Uterus (tissue), 4 donors: ENCODE measurements around the gene SCO1. TPM values are rescaled to one million over a fixed set of nuclear protein-coding genes. Genes with fewer than 3 reads are reported as not detected.

Source experiments
- DNase-seq, 2 donors: peaks; one replicate each; pipeline ENCODE4 v3.0.0-alpha.2; 2019 to 2020
- H3K27ac ChIP-seq, 2 donors: fragments of 200-600 bp; sonication (generic); 1 replicate in 1 of 2; 2 replicates in 1 of 2; pipeline ENCODE4 v1.5.1; 2016 to 2018
- H3K27me3 ChIP-seq, 2 donors: fragments of 200-600 bp; sonication (generic); one replicate each; pipeline ENCODE4 v1.5.1; 2018 to 2019; ENCODE audit warnings: control low read depth in 1 of 2
- H3K36me3 ChIP-seq, 2 donors: fragments of 200-600 bp; sonication (generic); one replicate each; pipeline ENCODE4 v1.5.1; 2019; ENCODE audit warnings: control low read depth in 1 of 2
- H3K4me1 ChIP-seq, 2 donors: fragments of 200-600 bp; sonication (generic); one replicate each; pipeline ENCODE4 v1.5.1; 2018 to 2019; ENCODE audit warnings: control low read depth in 1 of 2
- H3K4me3 ChIP-seq, 2 donors: fragments of 200-600 bp; sonication (generic); 1 replicate in 1 of 2; 2 replicates in 1 of 2; pipeline ENCODE4 v1.5.1; 2018 to 2019; ENCODE audit warnings: mild to moderate bottlenecking in 1 of 2
- H3K9me3 ChIP-seq, 2 donors: fragments of 200-600 bp; sonication (generic); one replicate each; pipeline ENCODE4 v1.5.1; 2019; ENCODE audit warnings: control low read depth in 1 of 2
- CTCF ChIP-seq, 4 experiments: fragments of 200-600 bp in 2 of 4; fragments of 450-650 bp in 2 of 4; sonication (generic) in 2 of 4; IDR thresholded peaks; one replicate each; pipeline ENCODE4 v1.5.1; 2016 to 2019; ENCODE audit warnings: antibody characterized with exemption in 4 of 4, mild to moderate bottlenecking in 2 of 4, moderate library complexity in 1 of 4
- POLR2A ChIP-seq, 2 donors: fragments of 450-650 bp; IDR thresholded peaks; one replicate each; pipeline ENCODE4 v1.6.1; 2016; ENCODE audit warnings: antibody characterized with exemption in 2 of 2, mild to moderate bottlenecking in 1 of 2, moderate library complexity in 1 of 2
- intact Hi-C: fragments of 100-400 bp; cut with DNase I; formaldehyde crosslinking; loops from one replicate; pipeline ENCODE4 v1.15.1; 2023; ENCODE audit warnings: low total_unique reads
- total RNA-seq, 4 donors: library from RNA; depleted of rRNA in 3 of 4; stranded (reverse); fragments of >200 nt in 3 of 4; gene quantifications; one replicate each; pipeline versions ENCODE4 v1.1.0 to v1.2.4, GENCODE V29; 2014 to 2023
- donor health status: DM: yes; HTN: yes; CAD: no.

Gene SCO1
- total RNA-seq, 4 donors from 2014 or later = 7.4 to 27.0 (median 16.3) TPM

- H3K4me3 ChIP-seq = no peak overlapping the region
- no peaks in the 10 kb centered on the region for H3K36me3 ChIP-seq
- no peak for DNase-seq
- intact Hi-C loops = loop anchor here (5.0 kb wide), 1 partner anchor 194 kb away; no protein-coding TSS in a partner anchor
- no peaks in the 10 kb centered on the region for H3K4me1 ChIP-seq
- no peak overlapping the region for H3K27ac ChIP-seq
- no peaks in the 10 kb centered on the region for H3K9me3 ChIP-seq
- TF ChIP-seq POLR2A (IDR thresholded peaks at IDR 0.05) = no peak
- TF ChIP-seq CTCF (IDR thresholded peaks at IDR 0.05) = no peak
- H3K27me3 ChIP-seq = no peaks in the 10 kb centered on the region
Observed at GRCh38 chr17:10648381-10648780, 49.0 kb downstream of the SCO1 start.

- Histone ChIP-seq H3K9me3 (no peaks in the 10 kb centered on the region), H3K27me3 (no peaks in the 10 kb centered on the region), H3K4me1 (no peaks in the 10 kb centered on the region), H3K27ac (no peak overlapping the region), H3K36me3 (no peaks in the 10 kb centered on the region), H3K4me3 (no peak overlapping the region)
- DNase-seq = peak; percentile 63 to 74
- TF ChIP-seq CTCF (IDR thresholded peaks at IDR 0.05) = peak; percentile 70 to 79 (median 74)
- no peak for TF ChIP-seq POLR2A (IDR thresholded peaks at IDR 0.05)
- intact Hi-C loops = loop anchor here (5.0 kb wide), 1 partner anchor 196 kb away; no protein-coding TSS in a partner anchor
Observed at GRCh38 chr17:10646392-10646990, 50.8 kb downstream of the SCO1 start.

- Histone ChIP-seq H3K27ac (no peak overlapping the region), H3K27me3 (no peaks in the 10 kb centered on the region), H3K36me3 (no peaks in the 10 kb centered on the region), H3K4me3 (no peak overlapping the region), H3K9me3 (no peaks in the 10 kb centered on the region), H3K4me1 (no peaks in the 10 kb centered on the region)
- no peak for DNase-seq
- TF ChIP-seq POLR2A (IDR thresholded peaks at IDR 0.05) = no peak
- TF ChIP-seq CTCF (IDR thresholded peaks at IDR 0.05) = no peak
- intact Hi-C loops = no loop called here
Observed at GRCh38 chr17:10640475-10640874, 56.9 kb downstream of the SCO1 start.

GRCh38 chr17:10638151-10638550, 59.2 kb downstream of the SCO1 start:
- no peak overlapping the region for H3K4me3 ChIP-seq
- H3K36me3 ChIP-seq = no peaks in the 10 kb centered on the region
- no peak for DNase-seq
- intact Hi-C loops = no loop called here
- H3K9me3 ChIP-seq = no peaks in the 10 kb centered on the region
- no peaks in the 10 kb centered on the region for H3K27me3 ChIP-seq
- H3K27ac ChIP-seq = no peak overlapping the region
- no peak for TF ChIP-seq POLR2A (IDR thresholded peaks at IDR 0.05)
- no peak for TF ChIP-seq CTCF (IDR thresholded peaks at IDR 0.05)
- H3K4me1 ChIP-seq = no peaks in the 10 kb centered on the region

- no peak for TF ChIP-seq POLR2A (IDR thresholded peaks at IDR 0.05)
- TF ChIP-seq CTCF (IDR thresholded peaks at IDR 0.05) = no peak
- H3K27ac ChIP-seq = no peak overlapping the region
- H3K27me3 ChIP-seq = no peaks in the 10 kb centered on the region
- H3K36me3 ChIP-seq = no peaks in the 10 kb centered on the region
- H3K9me3 ChIP-seq = no peaks in the 10 kb centered on the region
- H3K4me3 ChIP-seq = no peak overlapping the region
- no peak for DNase-seq
- intact Hi-C loops = no loop called here
- no peaks in the 10 kb centered on the region for H3K4me1 ChIP-seq
Observed at GRCh38 chr17:10635290-10635689, 62.0 kb downstream of the SCO1 start.
